Uterus (tissue), 2 donors: Measurements from ENCODE around the gene C2orf81.

Experiments used
- CTCF ChIP-seq, 4 experiments: fragments of 200-600 bp in 2 of 4; fragments of 450-650 bp in 2 of 4; sonication (generic) in 2 of 4; IDR thresholded peaks; one replicate each; pipeline ENCODE4 v1.5.1; 2016 to 2019; ENCODE audit warnings: antibody characterized with exemption in 4 of 4, mild to moderate bottlenecking in 2 of 4, moderate library complexity in 1 of 4
- POLR2A ChIP-seq, 2 donors: fragments of 450-650 bp; IDR thresholded peaks; one replicate each; pipeline ENCODE4 v1.6.1; 2016; ENCODE audit warnings: antibody characterized with exemption in 2 of 2, mild to moderate bottlenecking in 1 of 2, moderate library complexity in 1 of 2

DNA sequence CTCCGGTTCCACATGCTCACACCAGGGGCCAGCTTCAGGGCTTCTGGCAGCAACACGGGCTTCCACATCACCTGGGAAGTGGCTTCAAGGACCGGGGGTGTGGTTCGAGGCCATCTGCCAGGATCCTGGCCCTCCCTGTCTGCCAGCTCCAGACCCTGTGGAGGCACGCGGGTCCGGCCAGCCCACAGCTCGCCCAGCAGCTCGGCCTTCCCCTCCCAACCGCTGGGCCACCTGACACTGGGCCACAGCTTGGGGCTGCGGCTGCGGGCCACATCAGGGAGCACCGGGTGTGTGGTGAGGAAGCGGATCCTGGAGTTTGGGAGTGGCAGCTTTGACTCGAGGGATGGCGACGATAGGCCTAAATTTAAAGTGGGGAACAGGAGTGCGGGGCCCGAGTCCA is 7.0 kb downstream of the C2orf81 start:
- TF ChIP-seq CTCF (IDR thresholded peaks at IDR 0.05) (no peak), POLR2A (IDR thresholded peaks at IDR 0.05) (no peak)
